ENCODE measurements around the gene PCNX2.

- TF ChIP-seq CTCF (conservative IDR thresholded peaks at IDR 0.05; ENCODE audit: low read length): no peak
- no peak for TF ChIP-seq EZH2phosphoT487 (IDR thresholded peaks at IDR 0.05; ENCODE audit: borderline replicate concordance)
Measured at GRCh38 chr1:233252441-233252840, 43.1 kb downstream of the PCNX2 start.

Measured in Loucy (cell line).